HL-60 (cell line): ENCODE results near the gene CFAP61.
"Not testable (repeated sequence)": the region's sequence is repeated elsewhere in the genome, so short reads cannot be mapped to it uniquely, and the experiment has no call there.

ENCODE experiments used
- DNase-seq, 2 experiments: peaks; one replicate each; pipeline ENCODE4 v3.0.0-alpha.2; 2010 to 2020; ENCODE audit warnings: low read depth in 1 of 2, low spot score in 1 of 2
- H3K27ac ChIP-seq: fragments of 250-450 bp; sonication (Bioruptor Pico); replicated peaks from 2 replicates; pipeline ENCODE4 v1.5.1; 2020; ENCODE audit warnings: mild to moderate bottlenecking, moderate library complexity
- H3K27me3 ChIP-seq: fragments of 250-450 bp; sonication (Bioruptor Pico); 2 replicates; pipeline ENCODE4 v1.5.1; 2021; ENCODE audit warnings: mild to moderate bottlenecking, moderate library complexity; ENCODE audit not compliant: insufficient read depth, poor library complexity, severe bottlenecking
- H3K4me3 ChIP-seq: replicated peaks from 2 replicates; pipeline ENCODE4 v1.5.1; 2011; ENCODE audit warnings: mild to moderate bottlenecking, control low read depth, low read length; ENCODE audit not compliant: insufficient read depth
- GABPA ChIP-seq: IDR thresholded peaks from 2 replicates; pipeline ENCODE4 v1.6.1; 2012; ENCODE audit warnings: low read depth
- POLR2AphosphoS5 ChIP-seq: IDR thresholded peaks from 2 replicates; pipeline ENCODE4 v1.6.1; 2012; ENCODE audit warnings: low read depth
- SPI1 ChIP-seq: IDR thresholded peaks from 2 replicates; pipeline ENCODE4 v1.6.1; 2012; ENCODE audit warnings: low read depth, mild to moderate bottlenecking, borderline replicate concordance
- TF ChIP-seq, protein P1 (sequence below): IDR thresholded peaks from one replicate; pipeline ENCODE4 v1.5.1; 2011; ENCODE audit warnings: low read length, control low read depth, inconsistent platforms; ENCODE audit not compliant: insufficient read depth
- TF ChIP-seq, protein P2 (sequence below): IDR thresholded peaks from 2 replicates; pipeline ENCODE4 v1.6.1; 2012; ENCODE audit warnings: low read depth; ENCODE audit not compliant: insufficient replicate concordance

The CFAP61 gene

DNA sequence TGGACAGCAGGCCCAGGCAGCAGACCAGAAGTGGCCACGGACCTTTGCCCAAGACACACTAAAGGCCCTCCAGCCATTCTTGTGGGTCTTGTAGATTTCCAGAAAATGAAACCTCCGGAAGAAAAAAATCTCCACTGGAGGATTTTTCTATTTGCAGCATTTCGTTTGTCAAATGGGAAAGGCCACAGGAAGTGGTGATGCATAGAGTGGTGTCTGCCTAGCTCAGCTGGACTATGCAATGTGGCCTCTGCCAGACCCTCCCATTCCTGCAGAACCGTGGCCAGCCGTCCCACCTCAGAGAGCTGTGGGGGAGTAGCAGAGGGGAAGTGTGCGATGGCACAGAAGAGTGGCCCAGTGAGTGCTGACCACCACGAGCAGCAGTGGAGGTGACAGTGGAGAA is 291.6 kb downstream of the CFAP61 start:
- Histone ChIP-seq H3K27ac (no peak overlapping the region), H3K27me3 (no peaks in the 10 kb centered on the region), H3K4me3 (no peak overlapping the region)
- no peak for TF ChIP-seq POLR2AphosphoS5
- TF ChIP-seq, protein P1, sequence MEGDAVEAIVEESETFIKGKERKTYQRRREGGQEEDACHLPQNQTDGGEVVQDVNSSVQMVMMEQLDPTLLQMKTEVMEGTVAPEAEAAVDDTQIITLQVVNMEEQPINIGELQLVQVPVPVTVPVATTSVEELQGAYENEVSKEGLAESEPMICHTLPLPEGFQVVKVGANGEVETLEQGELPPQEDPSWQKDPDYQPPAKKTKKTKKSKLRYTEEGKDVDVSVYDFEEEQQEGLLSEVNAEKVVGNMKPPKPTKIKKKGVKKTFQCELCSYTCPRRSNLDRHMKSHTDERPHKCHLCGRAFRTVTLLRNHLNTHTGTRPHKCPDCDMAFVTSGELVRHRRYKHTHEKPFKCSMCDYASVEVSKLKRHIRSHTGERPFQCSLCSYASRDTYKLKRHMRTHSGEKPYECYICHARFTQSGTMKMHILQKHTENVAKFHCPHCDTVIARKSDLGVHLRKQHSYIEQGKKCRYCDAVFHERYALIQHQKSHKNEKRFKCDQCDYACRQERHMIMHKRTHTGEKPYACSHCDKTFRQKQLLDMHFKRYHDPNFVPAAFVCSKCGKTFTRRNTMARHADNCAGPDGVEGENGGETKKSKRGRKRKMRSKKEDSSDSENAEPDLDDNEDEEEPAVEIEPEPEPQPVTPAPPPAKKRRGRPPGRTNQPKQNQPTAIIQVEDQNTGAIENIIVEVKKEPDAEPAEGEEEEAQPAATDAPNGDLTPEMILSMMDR: no peak
- TF ChIP-seq, protein P2, sequence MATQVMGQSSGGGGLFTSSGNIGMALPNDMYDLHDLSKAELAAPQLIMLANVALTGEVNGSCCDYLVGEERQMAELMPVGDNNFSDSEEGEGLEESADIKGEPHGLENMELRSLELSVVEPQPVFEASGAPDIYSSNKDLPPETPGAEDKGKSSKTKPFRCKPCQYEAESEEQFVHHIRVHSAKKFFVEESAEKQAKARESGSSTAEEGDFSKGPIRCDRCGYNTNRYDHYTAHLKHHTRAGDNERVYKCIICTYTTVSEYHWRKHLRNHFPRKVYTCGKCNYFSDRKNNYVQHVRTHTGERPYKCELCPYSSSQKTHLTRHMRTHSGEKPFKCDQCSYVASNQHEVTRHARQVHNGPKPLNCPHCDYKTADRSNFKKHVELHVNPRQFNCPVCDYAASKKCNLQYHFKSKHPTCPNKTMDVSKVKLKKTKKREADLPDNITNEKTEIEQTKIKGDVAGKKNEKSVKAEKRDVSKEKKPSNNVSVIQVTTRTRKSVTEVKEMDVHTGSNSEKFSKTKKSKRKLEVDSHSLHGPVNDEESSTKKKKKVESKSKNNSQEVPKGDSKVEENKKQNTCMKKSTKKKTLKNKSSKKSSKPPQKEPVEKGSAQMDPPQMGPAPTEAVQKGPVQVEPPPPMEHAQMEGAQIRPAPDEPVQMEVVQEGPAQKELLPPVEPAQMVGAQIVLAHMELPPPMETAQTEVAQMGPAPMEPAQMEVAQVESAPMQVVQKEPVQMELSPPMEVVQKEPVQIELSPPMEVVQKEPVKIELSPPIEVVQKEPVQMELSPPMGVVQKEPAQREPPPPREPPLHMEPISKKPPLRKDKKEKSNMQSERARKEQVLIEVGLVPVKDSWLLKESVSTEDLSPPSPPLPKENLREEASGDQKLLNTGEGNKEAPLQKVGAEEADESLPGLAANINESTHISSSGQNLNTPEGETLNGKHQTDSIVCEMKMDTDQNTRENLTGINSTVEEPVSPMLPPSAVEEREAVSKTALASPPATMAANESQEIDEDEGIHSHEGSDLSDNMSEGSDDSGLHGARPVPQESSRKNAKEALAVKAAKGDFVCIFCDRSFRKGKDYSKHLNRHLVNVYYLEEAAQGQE: no peak
- TF ChIP-seq GABPA: no peak
- no peak for TF ChIP-seq SPI1
- DNase-seq: no peak

DNA sequence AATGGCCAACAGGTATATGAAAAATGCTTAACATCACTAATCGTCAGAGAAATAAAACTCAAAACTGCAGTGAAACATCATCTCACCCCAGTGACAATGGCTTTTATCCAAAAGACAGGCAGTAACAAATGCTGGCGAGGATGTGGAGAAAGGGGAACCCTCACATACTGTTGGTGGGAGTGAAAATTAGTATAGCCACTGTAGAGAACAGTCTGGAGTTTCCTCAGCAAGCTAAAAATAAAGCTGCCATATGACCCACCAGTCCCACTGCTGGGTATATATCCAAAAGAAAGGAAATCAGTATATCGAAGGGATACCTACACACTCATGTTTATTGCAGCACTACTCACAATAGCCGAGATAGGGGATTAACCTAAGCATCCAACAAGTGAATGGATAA is 292.1 kb downstream of the CFAP61 start:
- no peak for DNase-seq
- H3K4me3 ChIP-seq: no peak overlapping the region
- H3K27me3 ChIP-seq: no peaks in the 10 kb centered on the region
- no peak overlapping the region for H3K27ac ChIP-seq
- TF ChIP-seq, protein P1: no peak
- no peak for TF ChIP-seq POLR2AphosphoS5
- TF ChIP-seq, protein P2: no peak
- no peak for TF ChIP-seq GABPA
- no peak for TF ChIP-seq SPI1

DNA sequence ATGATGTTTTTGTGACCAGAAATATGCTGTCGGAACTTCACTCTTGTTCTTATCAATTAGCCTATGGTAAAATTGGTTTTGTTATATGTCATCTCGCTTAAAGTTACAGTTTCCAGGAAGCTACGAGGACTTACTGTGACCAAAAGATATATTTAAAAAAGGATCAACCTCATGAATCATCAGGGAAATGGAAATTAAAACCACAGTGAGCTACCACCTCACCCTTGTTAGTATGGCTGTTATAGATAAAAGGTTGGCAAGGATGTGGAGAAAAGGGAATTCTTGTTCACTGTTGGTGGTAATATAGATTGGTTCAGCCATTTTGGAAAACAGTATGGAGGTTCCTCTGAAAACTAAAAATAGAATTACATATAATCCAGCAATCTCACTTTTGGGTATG is 301.2 kb downstream of the CFAP61 start:
- Histone ChIP-seq H3K4me3 (no peak overlapping the region), H3K27ac (no peak overlapping the region), H3K27me3 (no peaks in the 10 kb centered on the region)
- no peak for TF ChIP-seq SPI1
- no peak for TF ChIP-seq GABPA
- TF ChIP-seq, protein P1: no peak
- TF ChIP-seq, protein P2: no peak
- TF ChIP-seq POLR2AphosphoS5: no peak
- DNase-seq: no peak

DNA sequence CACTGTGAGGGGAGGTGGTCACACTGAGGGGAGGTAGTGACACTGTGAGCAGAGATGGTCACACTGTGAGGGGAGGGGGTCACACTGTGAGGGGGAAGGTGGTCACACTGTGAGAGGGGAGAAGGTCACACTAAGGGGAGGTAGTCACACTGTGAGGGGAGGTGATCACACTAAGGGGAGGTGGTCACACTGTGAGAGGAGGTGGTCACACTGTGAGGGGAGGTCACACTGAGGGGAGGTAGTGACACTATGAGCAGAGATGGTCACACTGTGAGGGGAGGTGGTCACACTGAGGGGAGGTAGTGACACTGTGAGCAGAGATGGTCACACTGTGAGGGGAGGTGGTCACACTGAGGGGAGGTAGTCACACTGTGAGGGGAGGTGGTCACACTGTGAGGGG is 303.2 kb downstream of the CFAP61 start:
- not testable (repeated sequence) for H3K4me3 ChIP-seq, H3K27ac ChIP-seq

More for the DNA sequence above, 303.2 kb downstream of the CFAP61 start:
- not testable (repeated sequence) for H3K27me3 ChIP-seq, DNase-seq
